SK-MEL-5 (cell line): Measurements from ENCODE around the gene ABLIM1. TPM values are rescaled to one million over a fixed set of nuclear protein-coding genes. Genes with fewer than 3 reads are reported as not detected.

Source experiments
- DNase-seq: peaks from one replicate; pipeline ENCODE4 v3.0.0-alpha.2; 2016; ENCODE audit warnings: low read depth, low spot score
- in situ Hi-C: cut with HindIII; loops from 2 replicates; pipeline ENCODE4 v1.10.0; 2016; ENCODE audit warnings: low sequenced_read_pairs, high pct_unique_total_duplicates, low pct_unique_long_range_greater_than_20kb
- total RNA-seq: library from RNA; depleted of rRNA; stranded (reverse); fragments of >200 nt; shearing (Covaris generic); gene quantifications from 2 replicates; pipeline ENCODE4 v1.2.3, GENCODE V29; 2014

ABLIM1 gene
- total RNA-seq, 1 experiment from 2014 or later, result 19.5 TPM

DNA sequence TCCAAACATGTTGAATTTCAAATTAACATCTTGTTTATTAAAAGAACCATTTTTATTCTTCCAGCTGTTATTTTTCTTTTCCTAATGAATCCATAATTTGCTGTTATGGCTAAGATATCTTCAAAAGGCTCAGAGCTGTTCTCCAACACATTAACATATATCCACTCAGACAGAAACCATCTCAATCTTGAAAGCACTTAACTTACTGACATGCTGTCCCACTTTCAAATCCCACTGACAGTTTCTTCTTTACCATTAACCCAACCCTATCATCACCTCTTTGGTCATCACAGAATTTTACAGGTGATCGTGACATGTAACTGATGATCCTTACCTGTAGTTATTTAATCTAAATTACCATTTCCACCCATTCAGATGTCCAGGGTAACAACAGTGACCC, 178.2 kb downstream of the ABLIM1 start:
- no peak for DNase-seq
- in situ Hi-C loops, result no loop called here

DNA sequence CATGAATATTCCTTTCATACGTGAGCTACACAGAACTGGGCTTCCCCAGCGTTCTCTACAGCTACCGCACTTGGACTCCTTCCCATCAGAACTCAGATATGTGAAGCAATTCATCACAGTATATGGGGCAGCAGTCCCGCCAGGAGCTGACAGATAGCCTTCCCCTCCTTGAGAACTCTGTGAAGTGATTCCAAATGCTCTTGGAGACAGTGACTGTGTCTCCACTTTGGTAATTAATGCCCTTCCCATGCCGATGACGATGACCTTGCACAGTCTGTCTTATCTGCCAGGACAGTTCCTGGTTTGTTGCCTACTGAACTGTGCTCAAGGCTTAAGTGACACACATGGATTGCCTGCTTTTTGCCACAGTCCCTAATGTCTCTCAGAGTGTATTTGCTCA, 178.8 kb downstream of the ABLIM1 start:
- DNase-seq, result no peak
- in situ Hi-C loops, result no loop called here

DNA sequence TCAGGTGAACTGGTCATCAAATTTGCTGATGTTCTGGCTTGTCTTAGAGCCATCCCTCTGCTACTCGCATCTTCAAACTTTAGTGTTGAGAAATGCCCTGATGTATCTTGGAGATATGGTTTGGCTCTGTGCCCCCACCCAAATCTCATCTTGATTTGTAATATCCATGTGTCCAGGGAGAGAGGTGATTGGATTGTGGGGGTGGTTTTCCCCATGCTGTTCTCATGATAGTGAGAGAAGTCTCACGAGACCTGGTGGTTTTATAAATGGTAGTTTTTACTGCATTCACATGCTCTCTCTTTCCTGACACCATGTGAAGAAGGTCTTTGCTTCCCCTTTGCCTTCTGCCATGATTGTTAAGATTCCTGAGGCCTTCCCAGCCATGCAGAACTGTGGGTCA, 179.8 kb downstream of the ABLIM1 start:
- in situ Hi-C loops, result no loop called here
- DNase-seq, result peak; percentile 55

GRCh38 chr10:114477285-114477684, 180.8 kb downstream of the ABLIM1 start:
- DNase-seq, result no peak
- in situ Hi-C loops, result no loop called here

DNA sequence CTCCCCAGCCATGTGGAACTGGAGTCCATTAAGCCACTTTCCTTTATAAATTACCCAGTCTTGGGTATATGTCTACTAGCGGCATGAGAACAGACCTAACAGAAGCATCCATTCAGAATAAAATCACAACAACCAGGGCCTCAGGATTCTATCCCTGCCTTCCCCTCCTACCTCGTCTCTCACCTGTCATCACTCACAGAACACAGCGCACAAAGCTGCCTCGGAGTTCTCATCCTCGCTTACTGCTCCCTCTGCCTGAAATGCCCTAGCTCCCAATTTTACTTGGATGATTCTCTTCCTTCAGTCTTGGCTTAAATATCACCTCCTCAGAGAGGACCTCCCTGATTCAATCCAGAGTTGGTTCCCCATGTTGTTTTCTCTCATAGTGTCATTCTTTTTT, 183.1 kb downstream of the ABLIM1 start:
- in situ Hi-C loops, result no loop called here

GRCh38 chr10:114473776-114474175, 184.3 kb downstream of the ABLIM1 start:
- DNase-seq, result no peak
- in situ Hi-C loops, result no loop called here

More for the DNA sequence above, 183.1 kb downstream of the ABLIM1 start:
- no peak for DNase-seq

GRCh38 chr10:114472877-114473253, 185.2 kb downstream of the ABLIM1 start:
- in situ Hi-C loops, result no loop called here
- DNase-seq, result no peak

- in situ Hi-C loops, result no loop called here
- no peak for DNase-seq
Observed at GRCh38 chr10:114471906-114472876, 185.9 kb downstream of the ABLIM1 start.

GRCh38 chr10:114470956-114471905, 186.8 kb downstream of the ABLIM1 start:
- peak; percentile 65 for DNase-seq
- in situ Hi-C loops, result no loop called here

- no peak for DNase-seq
- in situ Hi-C loops, result no loop called here
Observed at GRCh38 chr10:114470361-114470760, 187.7 kb downstream of the ABLIM1 start.

- in situ Hi-C loops, result no loop called here
- peak; percentile 71 for DNase-seq
Observed at GRCh38 chr10:114458955-114459354, 199.1 kb downstream of the ABLIM1 start.

DNA sequence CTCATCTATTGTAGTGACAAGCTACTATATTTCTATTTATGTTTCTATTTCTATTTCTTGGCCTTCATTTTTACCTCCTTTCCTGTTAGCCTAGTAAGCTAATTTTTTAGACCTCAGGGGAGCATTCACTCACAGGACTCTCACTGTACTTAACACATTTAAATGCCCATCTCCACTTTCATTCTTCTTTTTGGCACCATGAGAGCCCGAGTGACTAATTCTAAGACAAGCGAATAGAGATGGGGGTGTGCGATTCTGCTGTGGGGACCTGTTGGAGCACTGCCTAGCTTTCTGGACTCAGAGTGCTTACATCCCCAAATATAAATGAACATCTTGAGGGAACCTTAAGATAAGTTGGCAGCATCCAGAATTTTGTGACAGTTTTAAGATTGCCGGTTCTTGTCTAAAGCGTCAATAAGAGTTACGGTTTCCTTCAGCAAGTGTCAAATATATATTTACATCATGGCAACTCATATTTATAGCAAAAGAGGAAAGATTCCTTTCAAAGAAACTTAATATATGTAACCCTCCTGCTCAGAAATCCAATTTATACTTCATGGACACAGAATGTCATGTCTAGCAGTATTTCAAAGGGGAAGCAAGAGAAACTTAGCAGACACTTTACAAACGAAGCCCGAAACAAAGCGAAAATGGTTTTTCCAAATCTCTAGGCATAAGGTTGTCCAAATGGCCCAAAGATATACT, 199.7 kb downstream of the ABLIM1 start:
- in situ Hi-C loops, result no loop called here

GRCh38 chr10:114453576-114453975, 204.5 kb downstream of the ABLIM1 start:
- no peak for DNase-seq
- in situ Hi-C loops, result no loop called here

More for the DNA sequence above, 199.7 kb downstream of the ABLIM1 start:
- DNase-seq, result no peak

DNA sequence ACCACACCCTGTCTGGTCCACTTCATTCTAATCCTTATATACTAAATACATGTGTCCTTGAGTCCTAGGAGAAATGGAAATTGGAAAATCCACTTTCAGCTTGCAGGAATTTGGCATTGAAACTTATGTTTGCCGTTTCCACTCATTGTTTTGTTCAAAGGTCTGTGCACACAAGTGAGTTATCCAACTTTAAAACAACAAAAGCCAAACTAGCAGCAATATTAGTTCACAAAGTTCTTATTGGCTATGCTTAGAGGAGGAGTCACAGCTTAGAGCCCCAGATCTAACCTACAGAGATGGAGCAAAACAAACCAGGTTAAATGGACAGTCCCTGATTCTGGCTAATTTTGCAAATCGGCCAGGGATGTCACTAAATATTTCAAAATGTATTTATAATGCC, 209.2 kb downstream of the ABLIM1 start:
- DNase-seq, result no peak
- in situ Hi-C loops, result no loop called here

DNA sequence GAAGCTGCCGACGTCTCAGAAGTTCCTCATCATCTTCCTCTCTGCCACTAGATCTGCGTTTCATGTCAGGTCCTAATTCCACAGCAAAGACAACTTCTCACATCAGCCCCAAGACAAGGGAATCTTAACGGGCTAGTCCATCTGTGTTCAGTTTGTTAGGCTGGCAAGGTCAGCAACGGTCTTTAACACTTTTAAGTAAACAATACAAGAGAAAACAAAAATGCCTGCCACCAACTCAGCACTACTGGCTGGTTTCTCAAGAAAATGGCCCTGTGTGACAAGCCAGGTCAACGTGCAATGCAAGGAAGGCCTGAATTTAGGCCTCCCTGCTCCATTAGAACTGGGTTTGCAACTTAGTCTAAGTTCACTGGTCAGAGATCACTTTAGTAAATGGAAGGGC, 212.7 kb downstream of the ABLIM1 start:
- in situ Hi-C loops, result no loop called here
- no peak for DNase-seq

- DNase-seq, result no peak
- in situ Hi-C loops, result no loop called here
Observed at GRCh38 chr10:114444819-114445218, 213.3 kb downstream of the ABLIM1 start.

DNA sequence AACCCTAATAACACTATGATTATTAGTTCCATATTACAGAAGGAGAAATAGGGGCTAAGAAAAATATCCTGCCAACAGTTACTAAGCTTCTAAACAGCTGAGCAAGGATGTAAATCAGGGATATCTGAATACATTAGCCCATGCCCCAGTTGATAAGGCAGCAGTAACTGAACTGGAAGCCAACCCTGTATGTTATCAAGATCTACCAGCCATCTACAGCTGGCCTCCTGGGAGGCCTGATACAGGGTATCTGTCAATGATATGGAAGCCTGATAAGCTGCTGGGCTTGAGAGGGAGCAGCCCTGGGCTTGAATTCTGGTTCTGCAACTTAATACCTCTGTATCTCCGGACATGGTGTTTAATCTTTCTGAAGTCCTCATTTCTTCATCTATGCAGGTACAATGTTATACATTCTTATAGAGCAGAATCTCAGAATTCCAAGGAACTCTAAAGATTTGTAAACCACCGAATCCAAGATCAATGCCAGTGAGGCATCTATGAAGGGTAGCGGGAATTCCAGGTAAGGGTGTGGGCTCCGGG, 215.9 kb downstream of the ABLIM1 start:
- in situ Hi-C loops, result no loop called here
- no peak for DNase-seq
